Mesothelial cell of epicardium (in vitro differentiated cells): ENCODE data around the gene SMG9. TPM values are rescaled to one million over a fixed set of nuclear protein-coding genes. Genes with fewer than 3 reads are reported as not detected.

Experiments used
- DNase-seq, 2 experiments: peaks; one replicate each; pipeline ENCODE4 v3.0.0; 2021; ENCODE audit warnings: low spot score in 2 of 2; ENCODE audit not compliant: unreplicated experiment in 2 of 2
- H3K27ac Mint-ChIP-seq: 2 replicates; pipeline ENCODE4 v1.8.0; 2021; ENCODE audit warnings: mixed read lengths
- H3K27me3 Mint-ChIP-seq: 2 replicates; pipeline ENCODE4 v1.8.0; 2021; ENCODE audit warnings: low read depth, mixed read lengths
- H3K36me3 Mint-ChIP-seq: 2 replicates; pipeline ENCODE4 v1.8.0; 2021; ENCODE audit warnings: mixed read lengths
- H3K4me1 Mint-ChIP-seq: 2 replicates; pipeline ENCODE4 v1.8.0; 2021; ENCODE audit warnings: mixed read lengths
- H3K4me3 Mint-ChIP-seq: 2 replicates; pipeline ENCODE4 v1.8.0; 2021; ENCODE audit warnings: mild to moderate bottlenecking, moderate library complexity, mixed read lengths
- H3K9me3 Mint-ChIP-seq: 2 replicates; pipeline ENCODE4 v1.8.0; 2021; ENCODE audit warnings: mixed read lengths
- CTCF ChIP-seq: fragments of 200-600 bp; sonication (generic); IDR thresholded peaks from one replicate; pipeline ENCODE4 v1.5.0; 2021; ENCODE audit warnings: antibody characterized with exemption; ENCODE audit not compliant: unreplicated experiment
- total RNA-seq: library from RNA; stranded (reverse); gene quantifications from 3 replicates; pipeline ENCODE4 v1.2.1, GENCODE V29; 2021

The SMG9 gene
- total RNA-seq, 1 donor from 2014 or later: 73.2 TPM

- Mint-ChIP-seq H3K4me3 (no peak overlapping the region), H3K27ac (no peak overlapping the region), H3K36me3 (no peaks in the 10 kb centered on the region), H3K9me3 (peaks cover 7% of the 10 kb centered on the region), H3K4me1 (no peaks in the 10 kb centered on the region), H3K27me3 (peaks cover 25% of the 10 kb centered on the region)
- no peak for DNase-seq
- TF ChIP-seq CTCF: no peak
Measured at GRCh38 chr19:43713208-43713607, 41.6 kb downstream of the SMG9 start.

GRCh38 chr19:43711751-43712355 lies 42.9 kb downstream of the SMG9 start:
- Mint-ChIP-seq H3K27me3 (peaks cover 25% of the 10 kb centered on the region), H3K9me3 (peaks cover 7% of the 10 kb centered on the region)

GRCh38 chr19:43708716-43709115 lies 46.0 kb downstream of the SMG9 start:
- TF ChIP-seq CTCF: no peak
- Mint-ChIP-seq H3K27ac (no peak overlapping the region), H3K4me1 (no peaks in the 10 kb centered on the region), H3K9me3 (peaks cover 7% of the 10 kb centered on the region), H3K27me3 (peaks cover 28% of the 10 kb centered on the region), H3K36me3 (no peaks in the 10 kb centered on the region), H3K4me3 (no peak overlapping the region)
- no peak for DNase-seq

More at GRCh38 chr19:43711751-43712355, 42.9 kb downstream of the SMG9 start:
- no peak for DNase-seq
- TF ChIP-seq CTCF: no peak
- Mint-ChIP-seq H3K27ac (no peak overlapping the region), H3K4me1 (no peaks in the 10 kb centered on the region), H3K4me3 (no peak overlapping the region), H3K36me3 (no peaks in the 10 kb centered on the region)

GRCh38 chr19:43707158-43707712 lies 47.5 kb downstream of the SMG9 start:
- peaks cover 9% of the 10 kb centered on the region for H3K4me1 Mint-ChIP-seq
- H3K27ac Mint-ChIP-seq: no peak overlapping the region
- H3K36me3 Mint-ChIP-seq: no peaks in the 10 kb centered on the region

GRCh38 chr19:43705729-43706128 lies 49.0 kb downstream of the SMG9 start:
- H3K36me3 Mint-ChIP-seq: no peaks in the 10 kb centered on the region
- peaks cover 12% of the 10 kb centered on the region for H3K27me3 Mint-ChIP-seq
- H3K9me3 Mint-ChIP-seq: peaks cover 7% of the 10 kb centered on the region
- TF ChIP-seq CTCF: no peak
- no peak for DNase-seq
- peaks cover 18% of the 10 kb centered on the region for H3K4me1 Mint-ChIP-seq
- no peak overlapping the region for H3K4me3 Mint-ChIP-seq
- H3K27ac Mint-ChIP-seq: no peak overlapping the region

More at GRCh38 chr19:43707158-43707712, 47.5 kb downstream of the SMG9 start:
- no peak overlapping the region for H3K4me3 Mint-ChIP-seq
- no peak for TF ChIP-seq CTCF
- H3K9me3 Mint-ChIP-seq: peaks cover 7% of the 10 kb centered on the region
- no peak for DNase-seq
- H3K27me3 Mint-ChIP-seq: peaks cover 19% of the 10 kb centered on the region
